GM12872 (cell line): Measurements from ENCODE around the gene ADORA2B.

Experiments
- CTCF ChIP-seq: IDR thresholded peaks from 3 replicates; pipeline ENCODE4 v1.5.1; 2011; ENCODE audit warnings: low read depth, mild to moderate bottlenecking, low read length, moderate library complexity; ENCODE audit not compliant: insufficient read depth

Gene ADORA2B

GRCh38 chr17:16019347-16019746 lies 74.4 kb downstream of the ADORA2B start:
- TF ChIP-seq CTCF, result no peak

DNA sequence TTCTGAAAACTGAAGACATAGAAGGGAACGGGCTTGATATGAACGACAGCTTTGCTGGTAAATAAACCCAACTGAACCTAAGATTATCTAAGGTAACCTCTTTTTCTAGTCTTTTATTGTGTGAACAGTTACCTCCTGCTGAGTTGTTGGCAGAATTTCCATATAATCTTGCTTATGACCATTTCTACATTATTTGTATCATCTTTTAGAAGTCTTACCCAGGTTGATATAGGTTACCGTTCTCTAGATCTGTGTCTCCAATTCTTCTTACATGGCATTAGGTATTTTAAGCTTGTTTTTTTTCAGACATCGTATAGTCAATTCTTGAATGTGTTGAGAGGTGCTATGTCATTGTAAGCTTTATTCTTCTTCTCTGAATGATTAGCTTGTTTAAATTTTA lies 79.0 kb downstream of the ADORA2B start:
- no peak for TF ChIP-seq CTCF

- TF ChIP-seq CTCF, result no peak
These were observed 80.3 kb downstream of the ADORA2B start for GRCh38 chr17:16025202-16025601.
